ENCODE data around the gene FIGNL1.

- no peak for TF ChIP-seq CTCF (IDR thresholded peaks at IDR 0.05)
- no peak for TF ChIP-seq EZH2 (IDR thresholded peaks at IDR 0.05; ENCODE audit: borderline replicate concordance, insufficient read depth, low read depth, low read length, poor library complexity, severe bottlenecking)
These were observed 33.5 kb downstream of the FIGNL1 start for GRCh38 chr7:50416527-50417182.

Measured in B cell (primary cell).